ENCODE measurements around the gene PTGFRN.

DNA sequence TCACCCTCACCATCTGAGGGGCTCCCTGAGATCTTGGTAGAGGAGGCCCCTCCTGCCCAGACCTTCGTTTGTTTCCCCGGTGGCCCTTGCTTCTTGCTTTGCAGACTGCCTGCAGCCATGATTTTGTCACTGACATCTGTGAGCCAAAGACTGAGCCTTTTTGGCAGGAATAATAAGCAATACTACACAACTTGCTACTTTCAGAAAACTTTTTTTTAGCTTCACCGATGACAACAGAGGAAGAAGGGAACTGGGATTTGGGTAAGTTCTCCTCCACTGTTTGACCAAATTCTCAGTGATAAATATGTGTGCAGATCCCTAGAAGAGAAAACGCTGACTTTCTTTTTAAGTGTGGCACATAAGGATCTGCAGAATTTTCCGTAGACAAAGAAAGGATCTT, 80.1 kb downstream of the PTGFRN start:
- TF ChIP-seq CTCF (IDR thresholded peaks at IDR 0.05) (no peak), POLR2A (IDR thresholded peaks at IDR 0.05) (peak in 1 of 4 donors; percentile 12)

Data from esophagus squamous epithelium (tissue), 4 donors.